HG02798 (cell line): ENCODE results near the gene EMX1.

ENCODE experiments used
- ATAC-seq: cut with Tn5 transposase; IDR thresholded peaks from one replicate; pipeline ENCODE4 v1.9.1; 2021; ENCODE audit warnings: mild to moderate bottlenecking; ENCODE audit not compliant: unreplicated experiment, poor library complexity

The EMX1 gene

GRCh38 chr2:72940361-72940760 lies 23.0 kb downstream of the EMX1 start:
- no peak for ATAC-seq

GRCh38 chr2:72940786-72941185 lies 23.5 kb downstream of the EMX1 start:
- no peak for ATAC-seq

GRCh38 chr2:72942293-72942692 lies 25.0 kb downstream of the EMX1 start:
- ATAC-seq: no peak

GRCh38 chr2:72942881-72943418 lies 25.6 kb downstream of the EMX1 start:
- ATAC-seq: no peak

DNA sequence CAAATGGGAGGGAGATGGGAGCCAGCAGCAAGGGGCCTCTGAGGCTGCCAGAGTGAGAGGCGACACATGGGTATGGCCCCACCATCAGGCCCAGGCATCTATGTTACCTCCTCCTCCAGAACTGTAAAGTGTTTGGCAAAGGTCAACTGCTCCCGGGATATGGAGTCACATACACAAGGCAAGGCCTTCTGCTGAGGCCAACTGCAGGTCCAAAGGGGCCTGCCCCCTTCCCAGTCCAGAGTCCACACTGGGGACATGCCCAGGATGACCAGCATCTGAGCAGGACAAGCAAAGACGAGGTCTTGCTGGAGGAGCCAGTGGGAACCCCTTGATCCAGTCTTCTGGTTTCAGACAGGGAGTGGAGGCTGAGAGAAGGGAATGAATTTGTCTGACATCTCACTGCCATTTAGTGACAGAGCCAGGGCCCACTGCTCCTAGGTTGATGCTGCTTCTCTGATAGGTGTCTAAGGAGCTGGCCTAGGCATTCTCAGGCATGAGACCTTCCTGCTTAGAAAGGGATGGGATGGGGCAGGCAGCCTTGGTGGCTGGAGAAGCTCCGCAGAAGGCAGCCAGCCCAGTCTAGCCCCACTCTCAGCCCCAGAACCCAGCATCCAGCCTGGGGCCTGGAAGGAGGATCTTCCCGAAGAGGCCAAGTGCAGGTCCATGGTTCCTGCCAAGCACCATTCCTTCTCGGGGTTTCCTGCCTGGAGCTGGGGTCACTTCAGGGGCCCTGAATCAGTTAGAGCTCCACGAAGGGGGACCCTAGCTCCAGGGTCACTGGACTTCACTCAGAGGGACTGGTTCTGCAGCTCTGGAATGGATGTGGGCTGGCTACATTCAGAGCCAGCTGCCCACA lies 26.4 kb downstream of the EMX1 start:
- no peak for ATAC-seq

DNA sequence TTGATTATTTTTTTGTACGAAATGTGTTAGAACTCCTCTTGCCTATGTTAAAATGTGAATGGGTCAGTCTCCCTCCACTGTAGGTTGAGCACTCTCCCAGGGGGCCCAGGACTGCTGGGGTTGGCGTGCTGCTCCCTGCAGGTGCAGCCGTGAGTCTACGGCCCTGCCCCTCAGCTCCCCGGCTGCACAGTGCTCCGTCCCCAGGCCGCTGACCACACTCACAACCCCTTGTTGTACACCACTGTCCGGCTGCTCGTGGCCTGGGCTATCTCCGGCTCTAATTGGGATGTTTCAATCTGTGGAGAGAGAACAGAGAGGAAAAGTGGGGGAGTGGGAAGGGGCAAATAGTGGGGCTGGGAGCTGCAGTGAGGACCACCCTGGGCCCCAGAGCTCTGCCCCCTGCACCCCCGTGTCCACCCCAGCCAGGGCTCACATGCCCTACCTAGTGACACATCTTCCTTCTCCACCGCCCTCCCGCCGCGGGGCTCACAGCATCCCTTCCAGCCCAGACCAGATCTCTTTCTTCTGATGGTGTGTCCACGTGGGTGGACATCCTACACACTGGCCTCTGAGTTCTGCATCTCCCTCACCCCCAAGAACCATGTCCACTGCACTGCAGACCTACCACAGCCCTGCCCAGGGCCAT lies 27.6 kb downstream of the EMX1 start:
- no peak for ATAC-seq

DNA sequence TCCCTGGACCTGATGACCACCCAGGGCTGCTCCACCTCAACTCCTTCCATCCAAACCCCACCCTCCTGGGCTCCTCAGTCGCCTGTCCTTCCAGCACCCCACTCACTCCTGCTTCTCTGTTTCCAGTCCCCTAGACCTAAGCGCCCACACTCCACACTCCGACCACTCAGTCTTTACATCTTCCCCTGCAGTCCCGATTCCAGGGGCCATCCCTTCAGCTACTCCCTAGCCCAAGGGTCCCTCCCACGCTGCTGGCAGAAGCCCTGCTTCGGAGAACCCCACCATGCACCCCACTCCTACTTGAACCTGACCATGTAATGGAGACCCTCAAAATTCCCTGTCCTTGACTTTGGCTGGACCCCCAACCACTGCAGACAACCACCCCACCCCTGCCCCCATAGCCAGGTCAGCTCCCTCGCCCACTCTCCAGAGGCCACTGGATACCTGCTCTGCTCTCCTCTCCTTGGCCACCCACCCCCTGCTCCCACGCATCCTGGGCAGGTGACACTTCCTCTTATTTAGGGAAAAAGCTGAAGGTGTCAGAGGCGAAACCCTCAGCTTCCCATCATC lies 28.2 kb downstream of the EMX1 start:
- ATAC-seq: no peak

DNA sequence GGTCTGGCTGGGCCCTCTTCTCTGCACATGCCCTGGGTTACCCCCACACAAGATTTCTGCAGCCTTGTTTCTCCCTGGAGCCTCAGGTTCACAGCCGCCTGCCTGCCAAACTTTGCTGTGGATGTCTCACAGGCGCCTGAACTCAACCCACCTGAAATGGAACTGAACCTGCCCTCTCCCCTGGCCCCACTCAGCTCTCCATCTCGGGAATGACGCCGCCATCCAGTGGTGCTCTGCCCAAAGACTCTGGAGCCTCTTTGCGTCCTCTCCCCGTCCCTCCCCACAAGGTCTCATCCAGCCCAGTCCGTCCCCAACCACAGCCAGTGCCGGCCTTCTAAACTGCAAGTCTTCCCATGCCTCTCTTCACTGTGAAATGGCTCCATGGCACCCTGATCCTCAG lies 29.1 kb downstream of the EMX1 start:
- no peak for ATAC-seq

- ATAC-seq: no peak
Observed at GRCh38 chr2:72947952-72948830, 30.9 kb downstream of the EMX1 start.

DNA sequence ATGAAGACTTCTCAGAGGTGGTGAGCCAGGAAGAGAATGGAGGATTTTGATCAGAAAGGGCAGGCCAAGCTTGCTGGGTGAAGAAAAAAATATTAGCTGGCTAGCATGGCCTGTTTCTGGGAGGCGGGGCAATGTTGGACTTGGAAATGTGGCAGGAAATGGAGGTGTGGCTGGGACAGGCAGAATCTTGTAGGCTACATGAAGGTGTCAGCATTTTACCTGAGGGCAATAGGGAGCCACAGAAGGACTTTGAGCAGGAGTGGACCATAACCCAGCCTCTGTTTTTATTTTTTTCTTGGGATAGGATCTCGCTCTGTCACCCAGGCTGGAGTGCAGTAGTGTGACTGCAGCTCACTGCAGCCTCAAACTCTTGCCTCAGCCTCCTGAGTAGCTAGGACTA lies 31.7 kb downstream of the EMX1 start:
- no peak for ATAC-seq

GRCh38 chr2:72949642-72950041 lies 32.3 kb downstream of the EMX1 start:
- no peak for ATAC-seq

DNA sequence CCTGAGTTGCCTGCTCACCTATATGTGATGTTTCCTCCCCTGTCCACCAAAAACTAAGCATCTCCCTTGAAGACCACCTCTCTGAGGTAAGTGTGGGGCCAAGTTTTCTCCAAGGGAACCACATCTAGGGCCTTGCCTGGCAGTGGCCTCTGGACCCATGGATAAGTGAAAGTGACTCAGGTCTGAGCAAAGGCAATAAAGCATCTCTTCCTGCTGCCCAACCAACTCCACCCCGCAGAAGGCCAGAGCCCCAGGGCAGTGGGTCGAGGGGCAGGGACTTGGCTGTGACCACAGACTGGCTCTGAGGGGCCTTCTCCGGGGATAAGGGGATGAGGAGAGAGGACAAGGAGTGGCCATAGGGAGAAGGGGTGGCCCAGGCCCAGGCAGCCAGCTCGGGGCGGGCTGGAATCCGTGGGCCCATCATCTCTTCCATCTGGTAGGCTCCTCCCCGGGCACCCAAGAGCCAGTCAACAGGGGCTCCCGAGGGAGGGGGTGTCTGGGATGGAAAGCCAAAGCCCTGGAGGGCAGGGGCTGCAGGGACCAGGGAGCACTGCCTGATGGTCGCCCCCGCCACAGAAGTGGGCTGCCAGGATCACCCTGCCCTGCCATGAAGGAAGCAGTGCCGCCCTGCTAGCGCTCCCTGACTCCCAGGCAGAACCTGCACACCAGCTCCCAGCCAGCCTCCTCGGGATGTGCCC lies 33.4 kb downstream of the EMX1 start:
- ATAC-seq: no peak

- ATAC-seq: no peak
Observed at GRCh38 chr2:72951303-72952095, 34.2 kb downstream of the EMX1 start.

- no peak for ATAC-seq
Observed at GRCh38 chr2:72952110-72952823, 34.9 kb downstream of the EMX1 start.

DNA sequence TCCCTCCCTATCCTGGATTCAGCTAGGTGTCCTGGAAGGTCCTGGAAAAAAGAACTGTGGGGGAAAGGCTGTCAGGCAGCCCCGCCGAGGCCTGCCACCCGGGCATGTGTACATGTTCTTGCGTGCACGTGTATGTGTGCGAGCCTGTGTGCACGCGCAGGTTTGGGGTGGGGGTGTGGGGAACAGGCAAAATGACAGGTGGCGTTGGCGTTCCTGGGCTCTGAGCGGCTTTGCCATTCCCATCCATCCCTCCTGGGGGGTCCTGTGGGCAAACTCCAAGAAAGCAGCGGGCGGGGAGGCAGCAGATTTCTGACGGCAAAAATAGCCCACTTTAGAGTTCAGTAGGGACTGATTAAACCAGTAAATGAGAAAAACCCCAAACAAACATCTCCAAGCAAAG lies 35.6 kb downstream of the EMX1 start:
- ATAC-seq: no peak

GRCh38 chr2:72953528-72953927 lies 36.2 kb downstream of the EMX1 start:
- ATAC-seq: no peak

GRCh38 chr2:72953976-72954375 lies 36.7 kb downstream of the EMX1 start:
- no peak for ATAC-seq
